Epithelial cell of proximal tubule (primary cell): ENCODE measurements around the gene SIAH3. TPM values are rescaled to one million over a fixed set of nuclear protein-coding genes. Genes with fewer than 3 reads are reported as not detected.

Experiments used
- DNase-seq: peaks from one replicate; pipeline ENCODE4 v3.0.0-alpha.2; 2011; ENCODE audit warnings: low read depth
- H3K4me3 ChIP-seq: 2 replicates; pipeline ENCODE4 v1.5.1; 2011; ENCODE audit warnings: low read depth, mild to moderate bottlenecking, low read length
- total RNA-seq: library from RNA; depleted of rRNA; stranded (reverse); fragments of >200 nt; gene quantifications from 2 replicates; pipeline ENCODE4 v1.2.3, GENCODE V29; 2015
- TF ChIP-seq, protein P1 (sequence below): conservative IDR thresholded peaks from 2 replicates; pipeline ENCODE4 v1.5.1; 2012; ENCODE audit warnings: low read depth, mild to moderate bottlenecking, low read length

SIAH3 gene
- total RNA-seq, 1 donor from 2014 or later: 0.23 TPM

GRCh38 chr13:45827318-45827717 lies 24.2 kb downstream of the SIAH3 start:
- no peak overlapping the region for H3K4me3 ChIP-seq
- TF ChIP-seq, protein P1, sequence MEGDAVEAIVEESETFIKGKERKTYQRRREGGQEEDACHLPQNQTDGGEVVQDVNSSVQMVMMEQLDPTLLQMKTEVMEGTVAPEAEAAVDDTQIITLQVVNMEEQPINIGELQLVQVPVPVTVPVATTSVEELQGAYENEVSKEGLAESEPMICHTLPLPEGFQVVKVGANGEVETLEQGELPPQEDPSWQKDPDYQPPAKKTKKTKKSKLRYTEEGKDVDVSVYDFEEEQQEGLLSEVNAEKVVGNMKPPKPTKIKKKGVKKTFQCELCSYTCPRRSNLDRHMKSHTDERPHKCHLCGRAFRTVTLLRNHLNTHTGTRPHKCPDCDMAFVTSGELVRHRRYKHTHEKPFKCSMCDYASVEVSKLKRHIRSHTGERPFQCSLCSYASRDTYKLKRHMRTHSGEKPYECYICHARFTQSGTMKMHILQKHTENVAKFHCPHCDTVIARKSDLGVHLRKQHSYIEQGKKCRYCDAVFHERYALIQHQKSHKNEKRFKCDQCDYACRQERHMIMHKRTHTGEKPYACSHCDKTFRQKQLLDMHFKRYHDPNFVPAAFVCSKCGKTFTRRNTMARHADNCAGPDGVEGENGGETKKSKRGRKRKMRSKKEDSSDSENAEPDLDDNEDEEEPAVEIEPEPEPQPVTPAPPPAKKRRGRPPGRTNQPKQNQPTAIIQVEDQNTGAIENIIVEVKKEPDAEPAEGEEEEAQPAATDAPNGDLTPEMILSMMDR: no peak
- no peak for DNase-seq

DNA sequence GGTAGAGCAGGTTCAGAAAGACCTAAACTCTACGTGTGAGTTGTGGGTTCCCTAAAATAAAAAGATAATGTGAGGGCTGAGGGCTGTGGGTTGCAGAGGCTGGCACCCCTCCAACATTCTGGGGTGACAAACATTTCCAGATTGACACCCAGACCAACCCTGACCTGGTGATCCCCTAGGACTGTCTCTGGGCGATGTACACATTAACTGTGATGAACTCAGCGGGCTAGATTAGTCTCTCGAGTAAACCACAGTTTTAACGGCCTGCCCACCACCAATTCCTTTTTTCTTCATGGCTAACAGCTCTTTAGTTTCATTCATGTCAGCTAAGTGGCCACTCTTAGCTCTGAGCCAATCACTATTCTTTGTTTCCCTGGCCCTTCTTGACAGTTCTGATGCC lies 24.8 kb downstream of the SIAH3 start:
- TF ChIP-seq, protein P1: no peak
- no peak overlapping the region for H3K4me3 ChIP-seq
- DNase-seq: no peak

DNA sequence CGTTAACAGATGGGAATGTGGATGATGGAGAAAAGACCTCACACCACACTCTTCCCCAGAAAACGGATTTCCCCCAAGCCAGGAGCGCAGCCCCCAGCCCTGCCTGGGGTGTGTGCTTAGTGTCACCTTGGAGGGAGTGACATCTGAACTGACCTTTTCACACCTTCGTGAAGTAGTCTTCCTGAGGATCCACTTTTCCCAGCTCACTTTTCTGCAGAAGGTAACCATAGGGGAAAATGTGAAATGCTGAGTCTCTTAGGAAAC lies 26.2 kb downstream of the SIAH3 start:
- TF ChIP-seq, protein P1: no peak
- no peak overlapping the region for H3K4me3 ChIP-seq
- no peak for DNase-seq

- TF ChIP-seq, protein P1: no peak
- DNase-seq: no peak
- H3K4me3 ChIP-seq: no peak overlapping the region
Measured at GRCh38 chr13:45823583-45823982, 28.0 kb downstream of the SIAH3 start.

- no peak for DNase-seq
- no peak overlapping the region for H3K4me3 ChIP-seq
- TF ChIP-seq, protein P1: no peak
Measured at GRCh38 chr13:45821811-45822210, 29.7 kb downstream of the SIAH3 start.

- DNase-seq: no peak
- TF ChIP-seq, protein P1: no peak
- no peak overlapping the region for H3K4me3 ChIP-seq
Measured at GRCh38 chr13:45820106-45820838, 31.3 kb downstream of the SIAH3 start.

GRCh38 chr13:45817833-45818232 lies 33.7 kb downstream of the SIAH3 start:
- no peak for DNase-seq
- no peak overlapping the region for H3K4me3 ChIP-seq
- TF ChIP-seq, protein P1: peak; percentile 59
